GM23338 (cell line): ENCODE measurements around the gene HIVEP2.

Experiments used
- CREB1 ChIP-seq: fragments of 250-450 bp; sonication (Bioruptor Pico); IDR thresholded peaks from 2 replicates; pipeline ENCODE4 v1.5.0; 2020; ENCODE audit warnings: low read depth, mild to moderate bottlenecking, moderate library complexity
- CTCF ChIP-seq, 2 experiments: fragments of 200-600 bp in 1 of 2; sonication (generic) in 1 of 2; conservative IDR thresholded peaks; 2 replicates each; pipeline versions ENCODE4 v1.5.1 to v1.6.1; 2016 to 2017; ENCODE audit warnings: antibody characterized with exemption in 2 of 2, low read depth in 2 of 2, mild to moderate bottlenecking in 2 of 2, moderate library complexity in 1 of 2
- ETS1 ChIP-seq: IDR thresholded peaks from 2 replicates; pipeline ENCODE4 v1.6.1; 2016; ENCODE audit warnings: antibody characterized with exemption
- EZH2 ChIP-seq: fragments of 200-600 bp; sonication (generic); IDR thresholded peaks from one replicate; pipeline ENCODE4 v1.8.0; 2017; ENCODE audit warnings: antibody characterized with exemption, mild to moderate bottlenecking, low read depth; ENCODE audit not compliant: unreplicated experiment
- EZH2phosphoT487 ChIP-seq: fragments of 200-600 bp; sonication (generic); IDR thresholded peaks from one replicate; pipeline ENCODE4 v1.8.1; 2018; ENCODE audit warnings: antibody characterized with exemption; ENCODE audit not compliant: unreplicated experiment
- JUNB ChIP-seq: IDR thresholded peaks from one replicate; pipeline ENCODE4 v1.6.1; 2016; ENCODE audit warnings: antibody characterized with exemption; ENCODE audit not compliant: unreplicated experiment
- NANOG ChIP-seq: IDR thresholded peaks from 2 replicates; pipeline ENCODE4 v1.6.1; 2016; ENCODE audit warnings: antibody characterized with exemption, borderline replicate concordance
- POLR2AphosphoS5 ChIP-seq: IDR thresholded peaks from 2 replicates; pipeline ENCODE4 v1.6.1; 2016; ENCODE audit warnings: antibody characterized with exemption, low read depth
- REST ChIP-seq: IDR thresholded peaks from one replicate; pipeline ENCODE4 v1.6.1; 2018; ENCODE audit warnings: antibody characterized with exemption; ENCODE audit not compliant: unreplicated experiment
- STAT1 ChIP-seq: IDR thresholded peaks from one replicate; pipeline ENCODE4 v1.6.1; 2016; ENCODE audit warnings: antibody characterized with exemption; ENCODE audit not compliant: unreplicated experiment
- ZNF114 ChIP-seq: fragments of 250-450 bp; sonication (Bioruptor Pico); IDR thresholded peaks from 2 replicates; pipeline ENCODE4 v1.5.0; 2020; ENCODE audit warnings: mild to moderate bottlenecking, moderate library complexity
- ZNF331 ChIP-seq: fragments of 250-450 bp; sonication (Bioruptor Pico); IDR thresholded peaks from 2 replicates; pipeline ENCODE4 v1.5.0; 2020; ENCODE audit warnings: low read depth, mild to moderate bottlenecking, moderate library complexity
- ZNF462 ChIP-seq: fragments of 250-450 bp; sonication (Bioruptor Pico); IDR thresholded peaks from 2 replicates; pipeline ENCODE4 v1.5.0; 2020; ENCODE audit warnings: mild to moderate bottlenecking, moderate library complexity

GRCh38 chr6:142947714-142948480 lies 2.9 kb upstream of the HIVEP2 start:
- TF ChIP-seq CTCF (conservative IDR thresholded peaks at IDR 0.05; ENCODE audit: low read depth in 2 of 2) (no peak), POLR2AphosphoS5 (no peak), CREB1 (no peak), EZH2phosphoT487 (no peak), NANOG (no peak), EZH2 (no peak), ETS1 (no peak), STAT1 (no peak), REST (no peak), ZNF114 (CRISPR knock-in tag) (no peak), JUNB (no peak), ZNF462 (CRISPR knock-in tag) (no peak), ZNF331 (no peak)
